GM23338 (cell line): ENCODE measurements around the gene TMEM119. TPM values are rescaled to one million over a fixed set of nuclear protein-coding genes. Genes with fewer than 3 reads are reported as not detected.

Experiments
- ATAC-seq: fragments of 200-7000 bp; cut with Tn5 transposase; 3 replicates; pipeline ENCODE4 v1.9.1; 2020
- DNase-seq: peaks from one replicate; pipeline ENCODE4 v3.0.0-alpha.2; 2015; ENCODE audit warnings: low spot score
- H2AFZ ChIP-seq: fragments of 200-600 bp; sonication (generic); 2 replicates; pipeline ENCODE4 v1.8.0; 2016; ENCODE audit warnings: antibody characterized with exemption, mild to moderate bottlenecking, moderate library complexity
- H3F3A ChIP-seq: fragments of 200-600 bp; sonication (generic); replicated peaks from 2 replicates; pipeline ENCODE4 v1.8.0; 2017; ENCODE audit warnings: antibody characterized with exemption, mixed run types, low read depth
- H3K27ac ChIP-seq: fragments of 200-600 bp; sonication (generic); 2 replicates; pipeline ENCODE4 v1.6.1; 2016; ENCODE audit warnings: low read depth
- H3K27me3 ChIP-seq: fragments of 200-600 bp; sonication (generic); 2 replicates; pipeline ENCODE4 v1.8.0; 2016; ENCODE audit warnings: mild to moderate bottlenecking, mixed run types, moderate library complexity; ENCODE audit not compliant: insufficient read depth
- H3K36me3 ChIP-seq: fragments of 200-600 bp; sonication (generic); 2 replicates; pipeline ENCODE4 v1.8.0; 2016; ENCODE audit warnings: mild to moderate bottlenecking; ENCODE audit not compliant: insufficient read depth
- H3K4me1 ChIP-seq: fragments of 200-600 bp; sonication (generic); 2 replicates; pipeline ENCODE4 v1.8.0; 2016; ENCODE audit warnings: mild to moderate bottlenecking, moderate library complexity; ENCODE audit not compliant: insufficient read depth
- H3K4me2 ChIP-seq: fragments of 200-600 bp; sonication (generic); 2 replicates; pipeline ENCODE4 v1.7.1; 2017; ENCODE audit warnings: mixed run types
- H3K4me3 ChIP-seq: fragments of 200-600 bp; sonication (generic); 2 replicates; pipeline ENCODE4 v1.6.1; 2016; ENCODE audit warnings: mixed run types
- H3K79me2 ChIP-seq: fragments of 200-600 bp; sonication (generic); replicated peaks from 2 replicates; pipeline ENCODE4 v1.8.0; 2017; ENCODE audit warnings: mild to moderate bottlenecking; ENCODE audit not compliant: insufficient read depth
- H3K9me2 ChIP-seq: fragments of 200-600 bp; sonication (generic); 2 replicates; pipeline ENCODE4 v1.8.0; 2017; ENCODE audit not compliant: insufficient read depth
- H4K20me1 ChIP-seq: fragments of 200-600 bp; sonication (generic); replicated peaks from 2 replicates; pipeline ENCODE4 v1.8.0; 2017; ENCODE audit warnings: mild to moderate bottlenecking; ENCODE audit not compliant: insufficient read depth
- H3K27ac Mint-ChIP-seq: 2 replicates; pipeline ENCODE4 v1.8.0; 2020; ENCODE audit warnings: inconsistent platforms, mild to moderate bottlenecking, moderate library complexity, mixed read lengths
- H3K27me3 Mint-ChIP-seq: 3 replicates; pipeline ENCODE4 v1.8.0; 2022; ENCODE audit warnings: low read depth, mild to moderate bottlenecking, moderate library complexity, mixed read lengths, inconsistent platforms; ENCODE audit not compliant: insufficient read depth, poor library complexity
- H3K36me3 Mint-ChIP-seq: 3 replicates; pipeline ENCODE4 v1.8.0; 2021; ENCODE audit warnings: low read depth, mild to moderate bottlenecking, inconsistent platforms, moderate library complexity, mixed read lengths
- H3K4me1 Mint-ChIP-seq: 3 replicates; pipeline ENCODE4 v1.8.0; 2020; ENCODE audit warnings: mild to moderate bottlenecking, inconsistent platforms, mixed read lengths
- H3K4me3 Mint-ChIP-seq: 3 replicates; pipeline ENCODE4 v1.8.0; 2021; ENCODE audit warnings: moderate library complexity, mild to moderate bottlenecking, inconsistent platforms, mixed read lengths
- H3K9me3 Mint-ChIP-seq: 3 replicates; pipeline ENCODE4 v1.8.0; 2020; ENCODE audit warnings: moderate library complexity, mild to moderate bottlenecking, inconsistent platforms, mixed read lengths
- CREB1 ChIP-seq: fragments of 250-450 bp; sonication (Bioruptor Pico); IDR thresholded peaks from 2 replicates; pipeline ENCODE4 v1.5.0; 2020; ENCODE audit warnings: low read depth, mild to moderate bottlenecking, moderate library complexity
- ETS1 ChIP-seq: IDR thresholded peaks from 2 replicates; pipeline ENCODE4 v1.6.1; 2016; ENCODE audit warnings: antibody characterized with exemption
- EZH2 ChIP-seq: fragments of 200-600 bp; sonication (generic); IDR thresholded peaks from one replicate; pipeline ENCODE4 v1.8.0; 2017; ENCODE audit warnings: antibody characterized with exemption, mild to moderate bottlenecking, low read depth; ENCODE audit not compliant: unreplicated experiment
- EZH2phosphoT487 ChIP-seq: fragments of 200-600 bp; sonication (generic); IDR thresholded peaks from one replicate; pipeline ENCODE4 v1.8.1; 2018; ENCODE audit warnings: antibody characterized with exemption; ENCODE audit not compliant: unreplicated experiment
- NANOG ChIP-seq: IDR thresholded peaks from 2 replicates; pipeline ENCODE4 v1.6.1; 2016; ENCODE audit warnings: antibody characterized with exemption, borderline replicate concordance
- POLR2AphosphoS5 ChIP-seq: IDR thresholded peaks from 2 replicates; pipeline ENCODE4 v1.6.1; 2016; ENCODE audit warnings: antibody characterized with exemption, low read depth
- STAT1 ChIP-seq: IDR thresholded peaks from one replicate; pipeline ENCODE4 v1.6.1; 2016; ENCODE audit warnings: antibody characterized with exemption; ENCODE audit not compliant: unreplicated experiment
- ZNF462 ChIP-seq: fragments of 250-450 bp; sonication (Bioruptor Pico); IDR thresholded peaks from 2 replicates; pipeline ENCODE4 v1.5.0; 2020; ENCODE audit warnings: mild to moderate bottlenecking, moderate library complexity
- polyA plus RNA-seq: library from polyadenylated mRNA; unstranded; fragments of >200 nt; fragmentation: Nextera tagmentation; extraction: Ambion mirVana; gene quantifications from 2 replicates; pipeline ENCODE4 v1.2.1, GENCODE V29; 2016
- total RNA-seq: library from RNA; depleted of rRNA; stranded (reverse); fragments of >200 nt; shearing (Covaris generic); gene quantifications from 2 replicates; pipeline ENCODE4 v1.2.3, GENCODE V29; 2014
- TF ChIP-seq, protein P1 (sequence below): IDR thresholded peaks from one replicate; pipeline ENCODE4 v1.6.1; 2018; ENCODE audit warnings: antibody characterized with exemption; ENCODE audit not compliant: unreplicated experiment
- TF ChIP-seq, protein P2 (sequence below), 2 experiments: fragments of 200-600 bp in 1 of 2; sonication (generic) in 1 of 2; conservative IDR thresholded peaks; 2 replicates each; pipeline versions ENCODE4 v1.5.1 to v1.6.1; 2016 to 2017; ENCODE audit warnings: antibody characterized with exemption in 2 of 2, low read depth in 2 of 2, mild to moderate bottlenecking in 2 of 2, moderate library complexity in 1 of 2

TMEM119 gene
- total and polyA plus RNA-seq, 2 experiments from 2014 or later = 0.06 to 0.07 TPM

DNA sequence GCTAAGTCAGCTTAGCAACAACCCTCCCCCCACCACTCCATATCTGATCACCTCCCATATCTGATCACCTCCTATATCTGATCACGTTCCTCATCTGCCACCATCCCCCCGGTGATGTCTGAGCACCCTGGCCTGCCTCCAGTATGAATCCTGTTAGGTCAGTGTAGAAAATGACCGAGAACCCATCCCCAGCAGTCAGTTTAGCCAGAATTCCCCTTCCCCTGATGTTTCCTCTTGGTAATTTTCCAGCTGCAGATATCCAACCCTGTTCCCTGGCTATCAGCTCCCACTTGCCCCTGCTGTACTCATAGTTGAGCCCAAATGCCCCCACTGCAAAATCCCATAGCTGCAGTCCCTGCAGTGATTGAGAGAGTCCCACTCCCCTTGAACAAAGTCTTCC lies 23.3 kb upstream of the TMEM119 start (continued):
- no peak for TF ChIP-seq EZH2phosphoT487
- TF ChIP-seq ETS1 = no peak

DNA sequence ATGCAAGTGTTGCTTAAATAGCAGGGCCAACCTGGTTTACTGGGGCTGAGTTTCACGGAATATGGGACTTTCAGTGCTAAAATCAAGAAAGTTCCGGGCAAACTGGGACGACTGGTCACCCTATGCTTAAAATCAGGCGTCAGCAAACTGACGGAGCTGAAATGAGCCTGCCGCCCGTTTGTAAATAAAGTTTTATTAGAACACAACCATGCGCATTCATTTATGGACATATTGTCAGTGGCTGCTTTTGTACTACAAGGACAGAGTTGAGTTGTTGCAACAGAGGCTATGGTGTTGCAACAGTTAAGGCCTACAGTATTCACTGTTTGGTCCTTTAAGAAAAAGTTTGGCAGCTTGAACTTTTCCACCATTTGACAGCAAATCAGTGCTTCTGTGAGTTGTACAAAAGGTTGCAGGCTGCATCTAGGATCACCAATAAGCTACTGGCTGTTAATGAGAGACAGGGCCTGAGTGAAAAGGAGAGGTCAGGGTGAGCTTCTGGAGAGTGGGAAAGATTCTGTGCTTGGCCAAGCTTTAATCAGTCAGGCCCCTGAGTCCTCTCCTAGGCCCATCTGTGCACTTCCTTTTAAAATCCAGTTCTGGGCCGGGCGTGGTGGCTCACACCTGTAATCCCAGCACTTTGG lies 22.5 kb upstream of the TMEM119 start:
- H3K36me3 Mint-ChIP-seq = peaks cover 6% of the 10 kb centered on the region; the same call in 2 of the 3 replicates
- H3F3A ChIP-seq = 0 out of 2 replicates have a peak, but pooled peaks cover 3% of the 10 kb centered on the region

More for the DNA sequence above, 22.5 kb upstream of the TMEM119 start:
- DNase-seq (no peak), ATAC-seq (no peak)
- no peaks in the 10 kb centered on the region for H3K79me2 ChIP-seq
- 0 out of 2 replicates have a peak overlapping the region, but pooled peaks have one; percentile 32 for H3K27ac ChIP-seq
- Mint-ChIP-seq H3K4me3 (no peak overlapping the region), H3K4me1 (peaks cover 20% of the 10 kb centered on the region), H3K9me3 (peaks cover 9% of the 10 kb centered on the region), H3K27me3 (peaks cover 14% of the 10 kb centered on the region), H3K27ac (no peak overlapping the region)
- no peaks in the 10 kb centered on the region for H4K20me1 ChIP-seq
- peaks cover 6% of the 10 kb centered on the region; the same call in 1 of the 2 replicates for H3K4me1 ChIP-seq
- no peak overlapping the region for H3K4me3 ChIP-seq
- no peaks in the 10 kb centered on the region for H3K36me3 ChIP-seq
- H2AFZ ChIP-seq = peak overlapping the region; percentile 96
- TF ChIP-seq STAT1 (no peak), ETS1 (no peak), POLR2AphosphoS5 (no peak), ZNF462 (CRISPR knock-in tag) (no peak), EZH2 (no peak), EZH2phosphoT487 (no peak), CREB1 (CRISPR knock-in tag) (no peak), NANOG (no peak)
- TF ChIP-seq, protein P1, sequence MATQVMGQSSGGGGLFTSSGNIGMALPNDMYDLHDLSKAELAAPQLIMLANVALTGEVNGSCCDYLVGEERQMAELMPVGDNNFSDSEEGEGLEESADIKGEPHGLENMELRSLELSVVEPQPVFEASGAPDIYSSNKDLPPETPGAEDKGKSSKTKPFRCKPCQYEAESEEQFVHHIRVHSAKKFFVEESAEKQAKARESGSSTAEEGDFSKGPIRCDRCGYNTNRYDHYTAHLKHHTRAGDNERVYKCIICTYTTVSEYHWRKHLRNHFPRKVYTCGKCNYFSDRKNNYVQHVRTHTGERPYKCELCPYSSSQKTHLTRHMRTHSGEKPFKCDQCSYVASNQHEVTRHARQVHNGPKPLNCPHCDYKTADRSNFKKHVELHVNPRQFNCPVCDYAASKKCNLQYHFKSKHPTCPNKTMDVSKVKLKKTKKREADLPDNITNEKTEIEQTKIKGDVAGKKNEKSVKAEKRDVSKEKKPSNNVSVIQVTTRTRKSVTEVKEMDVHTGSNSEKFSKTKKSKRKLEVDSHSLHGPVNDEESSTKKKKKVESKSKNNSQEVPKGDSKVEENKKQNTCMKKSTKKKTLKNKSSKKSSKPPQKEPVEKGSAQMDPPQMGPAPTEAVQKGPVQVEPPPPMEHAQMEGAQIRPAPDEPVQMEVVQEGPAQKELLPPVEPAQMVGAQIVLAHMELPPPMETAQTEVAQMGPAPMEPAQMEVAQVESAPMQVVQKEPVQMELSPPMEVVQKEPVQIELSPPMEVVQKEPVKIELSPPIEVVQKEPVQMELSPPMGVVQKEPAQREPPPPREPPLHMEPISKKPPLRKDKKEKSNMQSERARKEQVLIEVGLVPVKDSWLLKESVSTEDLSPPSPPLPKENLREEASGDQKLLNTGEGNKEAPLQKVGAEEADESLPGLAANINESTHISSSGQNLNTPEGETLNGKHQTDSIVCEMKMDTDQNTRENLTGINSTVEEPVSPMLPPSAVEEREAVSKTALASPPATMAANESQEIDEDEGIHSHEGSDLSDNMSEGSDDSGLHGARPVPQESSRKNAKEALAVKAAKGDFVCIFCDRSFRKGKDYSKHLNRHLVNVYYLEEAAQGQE = no peak
- TF ChIP-seq, protein P2, sequence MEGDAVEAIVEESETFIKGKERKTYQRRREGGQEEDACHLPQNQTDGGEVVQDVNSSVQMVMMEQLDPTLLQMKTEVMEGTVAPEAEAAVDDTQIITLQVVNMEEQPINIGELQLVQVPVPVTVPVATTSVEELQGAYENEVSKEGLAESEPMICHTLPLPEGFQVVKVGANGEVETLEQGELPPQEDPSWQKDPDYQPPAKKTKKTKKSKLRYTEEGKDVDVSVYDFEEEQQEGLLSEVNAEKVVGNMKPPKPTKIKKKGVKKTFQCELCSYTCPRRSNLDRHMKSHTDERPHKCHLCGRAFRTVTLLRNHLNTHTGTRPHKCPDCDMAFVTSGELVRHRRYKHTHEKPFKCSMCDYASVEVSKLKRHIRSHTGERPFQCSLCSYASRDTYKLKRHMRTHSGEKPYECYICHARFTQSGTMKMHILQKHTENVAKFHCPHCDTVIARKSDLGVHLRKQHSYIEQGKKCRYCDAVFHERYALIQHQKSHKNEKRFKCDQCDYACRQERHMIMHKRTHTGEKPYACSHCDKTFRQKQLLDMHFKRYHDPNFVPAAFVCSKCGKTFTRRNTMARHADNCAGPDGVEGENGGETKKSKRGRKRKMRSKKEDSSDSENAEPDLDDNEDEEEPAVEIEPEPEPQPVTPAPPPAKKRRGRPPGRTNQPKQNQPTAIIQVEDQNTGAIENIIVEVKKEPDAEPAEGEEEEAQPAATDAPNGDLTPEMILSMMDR (conservative IDR thresholded peaks at IDR 0.05; ENCODE audit: low read depth in 2 of 2) = no peak
- no peak overlapping the region for H3K4me2 ChIP-seq
- H3K9me2 ChIP-seq = peaks cover 7% of the 10 kb centered on the region; the same call in 1 of the 2 replicates
- no peaks in the 10 kb centered on the region for H3K27me3 ChIP-seq
